T-helper 2 cell treated with Interferon-gamma antibody and Interleukin-4, amounts not matched to agents 100 ng/mL and 5 ng/mL, for 36 hours (primary cell): ENCODE results near the gene ACE. TPM values are rescaled to one million over a fixed set of nuclear protein-coding genes. Genes with fewer than 3 reads are reported as not detected.

Source experiments
- intact Hi-C: fragments of 100-400 bp; cut with micrococcal nuclease; formaldehyde crosslinking; loops from one replicate; pipeline ENCODE4 v1.15.1; 2023
- total RNA-seq: library from RNA; stranded (reverse); gene quantifications from 2 replicates; pipeline ENCODE4 v1.2.3, GENCODE V29; 2022

The ACE gene
- total RNA-seq, result 1.5 and 1.6 TPM in 2 replicates

GRCh38 chr17:63476854-63477479 is at the start of gene ACE:
Gene ACE (plus strand): TSS chr17:63477061. CDS start chr17:63477095, 34 bp downstream.
- intact Hi-C loops, result no loop called here

GRCh38 chr17:63429766-63430165 is 47.1 kb upstream of the ACE start:
- intact Hi-C loops, result loop anchor here (10.0 kb wide), 1 partner anchor 415 kb away; the partner anchor contains the start of gene SMARCD2

GRCh38 chr17:63430223-63430622 is 46.6 kb upstream of the ACE start:
- intact Hi-C loops, result no loop called here

GRCh38 chr17:63431618-63431938 is 45.3 kb upstream of the ACE start:
- intact Hi-C loops, result no loop called here

DNA sequence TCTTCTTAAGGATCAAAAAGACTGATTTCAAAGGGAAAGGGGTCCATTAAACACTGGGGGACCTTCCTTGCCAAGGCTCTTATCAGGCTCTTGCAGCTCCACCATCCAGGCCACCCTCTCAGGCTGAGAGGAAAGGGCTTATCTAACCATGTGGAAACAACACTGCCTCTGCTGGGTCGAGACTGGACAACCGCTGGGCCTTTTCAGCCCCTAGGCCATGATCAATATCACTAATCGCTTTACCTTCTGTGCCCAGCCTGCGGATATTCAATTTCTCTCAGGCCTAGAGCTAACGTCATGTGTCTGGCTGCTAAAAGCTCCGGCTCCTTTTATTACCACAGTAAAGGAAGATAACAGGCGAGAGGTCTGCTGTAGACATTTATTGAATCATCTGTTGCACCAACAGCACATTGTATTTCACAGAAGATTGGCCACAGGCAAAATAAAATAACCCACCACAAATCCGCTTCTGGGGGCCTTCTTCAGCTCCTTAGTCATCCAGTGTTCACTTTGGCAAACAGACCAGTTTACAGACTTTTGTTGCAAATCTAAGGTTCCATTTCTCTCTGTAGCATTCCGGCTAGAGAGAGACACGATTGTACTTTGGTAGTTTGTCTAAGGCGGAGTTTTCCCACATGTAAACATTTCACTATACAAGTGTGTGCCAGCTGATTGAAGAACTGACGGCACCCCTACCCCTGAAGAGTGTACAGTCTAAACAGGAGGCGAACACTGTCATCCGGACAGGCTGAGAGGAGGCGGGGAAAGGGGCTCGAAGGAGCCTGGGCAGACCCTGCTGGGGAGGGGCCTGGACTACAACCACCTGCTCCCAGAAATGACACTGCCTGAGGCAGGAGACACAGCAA is 44.7 kb upstream of the ACE start:
- intact Hi-C loops, result no loop called here

DNA sequence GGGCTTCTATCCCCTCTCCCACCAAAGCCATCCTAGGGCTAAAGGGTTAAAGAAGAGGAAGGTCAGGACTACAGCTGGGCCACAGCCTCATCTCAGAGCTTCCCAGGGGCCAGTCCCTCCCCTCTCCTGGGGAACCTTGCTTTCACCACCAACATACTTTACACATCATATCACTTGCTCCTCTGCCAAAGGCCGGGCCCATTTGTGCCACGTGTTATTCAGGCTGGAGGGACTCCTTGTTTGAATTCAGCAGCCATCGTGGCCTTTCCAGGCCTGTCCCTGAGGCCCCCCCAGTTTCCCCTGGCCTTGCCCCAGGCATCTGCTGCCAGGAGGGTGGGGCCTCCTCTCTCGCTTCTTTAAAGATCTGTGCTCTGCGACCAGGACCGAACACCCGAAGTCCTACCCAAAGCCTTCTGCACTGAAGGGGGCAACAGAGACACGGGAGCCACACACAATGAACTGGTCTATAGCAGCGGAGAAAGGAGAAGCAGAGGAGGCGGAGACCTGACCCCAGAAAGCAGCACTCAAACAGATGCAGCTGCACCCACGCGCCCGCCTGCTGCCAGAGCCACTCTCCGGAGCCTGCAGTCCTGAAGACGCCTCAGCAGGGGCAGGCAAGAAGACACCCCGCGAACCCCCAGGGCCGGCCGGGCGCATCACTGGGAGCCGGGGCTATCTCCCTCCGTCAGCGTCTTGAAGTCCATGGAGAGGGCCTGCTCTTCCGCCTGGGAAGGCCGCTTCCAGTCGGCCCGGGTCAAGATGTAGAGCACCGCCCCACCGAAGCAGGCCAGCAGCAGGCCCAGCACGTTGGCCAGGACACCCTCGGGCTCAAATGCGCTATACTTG is 42.9 kb upstream of the ACE start:
- intact Hi-C loops, result no loop called here

DNA sequence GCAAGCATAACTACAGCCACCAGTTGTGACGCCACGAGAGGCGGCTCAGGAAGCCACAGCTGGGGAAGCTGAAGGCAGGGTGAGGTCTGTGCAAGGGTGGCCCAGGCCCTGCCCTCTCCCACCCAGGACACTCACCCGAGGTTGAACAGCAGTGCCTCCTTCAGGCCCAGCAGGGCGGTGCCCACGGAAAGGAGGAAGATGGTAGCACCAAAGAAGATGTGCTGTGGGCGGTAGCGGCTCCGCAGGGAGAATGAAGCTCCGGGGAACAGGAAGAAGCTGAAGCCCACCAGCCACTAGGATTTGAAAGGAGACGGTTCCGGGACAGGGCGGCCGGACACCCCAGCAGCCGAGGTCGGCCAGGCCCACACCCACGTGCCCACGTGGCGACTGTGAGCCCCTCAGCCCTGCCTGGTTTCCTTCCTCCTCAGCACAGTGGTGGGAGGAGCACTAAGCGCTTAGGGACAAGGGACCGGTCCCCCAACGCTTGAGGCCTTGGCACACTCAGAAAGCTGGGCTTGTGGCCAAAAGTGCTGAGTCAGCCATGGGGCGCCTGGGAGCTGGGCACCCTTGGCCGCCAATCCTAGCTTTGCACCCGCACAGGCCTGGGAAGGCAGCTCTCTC is 41.8 kb upstream of the ACE start:
- intact Hi-C loops, result loop anchor here (5.0 kb wide), 1 partner anchor 262 kb away; no protein-coding TSS in a partner anchor

DNA sequence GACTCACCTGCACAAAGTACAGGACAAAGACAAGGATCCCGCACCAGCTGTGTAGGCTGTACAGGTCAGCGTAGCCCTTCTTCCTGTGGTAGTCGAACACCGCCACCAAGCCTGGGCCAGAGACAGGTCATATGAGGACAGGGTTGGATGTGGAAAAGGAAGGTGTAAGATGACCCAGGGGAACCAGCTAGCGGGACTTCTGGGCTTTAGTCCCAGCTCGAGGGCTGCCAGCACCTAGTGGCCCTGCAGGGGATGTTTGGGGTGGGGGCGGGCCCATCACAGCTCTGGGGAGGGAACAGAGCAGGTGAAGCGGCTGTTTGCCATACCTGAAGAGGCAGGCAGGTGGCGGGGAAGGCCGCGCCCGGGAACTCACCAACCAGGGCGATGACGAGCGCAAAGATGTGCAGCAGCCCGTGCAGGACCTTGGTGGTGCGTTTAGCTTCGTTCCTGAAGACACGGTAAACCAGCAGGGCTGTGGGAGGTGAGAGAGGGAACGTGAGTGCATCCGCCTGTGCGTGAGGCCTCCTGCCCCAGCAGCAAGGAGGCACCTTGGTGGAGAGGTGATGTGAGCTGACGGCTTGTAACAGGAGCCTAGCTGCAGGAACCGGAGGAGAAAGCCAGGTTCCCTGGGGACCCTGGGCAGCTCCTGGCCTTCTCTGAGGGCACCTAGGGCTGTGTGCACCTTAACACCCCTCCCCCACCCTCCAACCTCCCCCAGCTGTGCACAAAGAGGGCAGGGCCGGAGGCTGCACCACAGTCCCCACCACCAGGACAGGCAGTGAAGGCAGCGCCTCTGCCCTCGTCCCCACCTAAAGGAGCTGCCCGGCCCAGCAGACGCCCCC is 41.0 kb upstream of the ACE start:
- intact Hi-C loops, result loop anchor here (5.0 kb wide), 1 partner anchor 261 kb away; no protein-coding TSS in a partner anchor

DNA sequence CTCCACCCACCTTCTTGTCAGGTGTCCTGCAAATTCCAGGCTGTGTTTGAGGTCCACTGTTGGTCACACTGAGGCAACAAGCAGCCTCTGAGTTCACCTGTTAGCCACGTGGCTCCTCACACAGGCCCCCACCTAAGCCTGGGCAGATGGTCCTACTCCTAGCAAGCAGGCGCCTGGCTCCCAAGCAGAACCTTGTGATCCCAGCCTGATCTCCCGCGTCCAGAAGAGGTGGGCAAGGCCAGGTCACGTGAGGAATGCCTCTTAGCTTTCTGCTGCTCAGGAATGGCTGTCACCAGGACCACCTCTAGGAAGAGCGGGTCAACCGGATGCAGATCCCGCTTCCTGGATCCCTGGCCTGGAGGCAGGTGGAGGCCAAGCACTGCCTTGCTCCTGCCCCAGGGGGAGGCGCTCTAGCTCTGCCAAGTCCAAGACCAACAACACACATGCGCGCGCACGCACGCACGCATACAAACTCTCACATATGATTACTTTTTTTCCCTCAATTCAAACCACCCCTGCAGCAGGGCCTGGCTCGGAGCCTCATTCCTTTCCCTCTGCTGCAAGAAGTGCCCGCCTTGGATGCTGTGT is 40.2 kb upstream of the ACE start:
- intact Hi-C loops, result loop anchor here (5.0 kb wide), 1 partner anchor 261 kb away; no protein-coding TSS in a partner anchor

- intact Hi-C loops, result loop anchor here (5.0 kb wide), 1 partner anchor 260 kb away; no protein-coding TSS in a partner anchor
These were observed 39.4 kb upstream of the ACE start for GRCh38 chr17:63437287-63438091.

DNA sequence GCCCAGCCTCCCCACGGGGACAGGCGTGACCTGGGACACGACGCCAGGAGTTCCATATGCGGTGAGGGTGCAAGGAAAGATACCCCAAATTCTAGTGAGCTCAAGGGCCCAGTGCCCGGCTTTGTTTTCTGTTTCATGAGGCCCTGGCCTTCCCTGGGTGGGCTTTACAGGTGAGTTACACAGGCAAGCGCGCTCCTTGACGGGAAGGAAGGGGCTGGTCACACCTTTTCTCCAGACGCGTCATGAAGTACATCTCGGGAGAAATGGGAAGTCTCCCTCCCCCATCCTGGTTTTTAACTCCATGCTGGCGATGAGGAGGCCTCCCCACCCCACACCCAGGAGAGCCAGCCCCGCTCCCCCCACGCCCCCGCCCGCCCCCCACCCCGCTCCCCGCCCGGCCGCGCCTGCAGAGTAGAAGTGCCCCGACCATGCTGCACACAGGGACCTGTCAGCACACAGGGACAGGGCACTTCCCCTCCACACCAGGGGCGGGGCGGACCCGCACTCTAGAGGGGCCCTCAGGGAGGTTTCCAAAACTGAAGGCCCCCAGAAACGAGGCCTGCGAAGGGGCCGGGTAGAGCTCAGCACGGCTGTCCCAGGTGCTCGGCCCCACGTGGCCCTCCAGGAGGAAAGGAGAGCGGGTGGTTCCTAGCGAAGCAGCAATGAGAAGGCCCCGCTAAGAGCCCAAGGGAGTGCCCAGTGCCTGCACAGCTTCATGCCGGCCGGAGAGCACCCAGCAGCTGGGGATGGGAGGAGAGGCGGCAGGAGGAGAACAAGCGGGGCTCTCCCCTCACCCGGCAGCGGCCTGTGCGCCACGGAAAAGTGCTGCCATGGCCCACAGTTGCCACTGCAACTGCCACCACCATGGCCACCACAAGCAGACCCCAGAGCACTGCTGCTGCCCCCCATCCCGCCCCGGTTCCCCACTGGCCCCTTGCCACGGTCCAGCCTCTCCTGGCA is 38.5 kb upstream of the ACE start:
- intact Hi-C loops, result loop anchor here (5.0 kb wide), 1 partner anchor 259 kb away; no protein-coding TSS in a partner anchor

DNA sequence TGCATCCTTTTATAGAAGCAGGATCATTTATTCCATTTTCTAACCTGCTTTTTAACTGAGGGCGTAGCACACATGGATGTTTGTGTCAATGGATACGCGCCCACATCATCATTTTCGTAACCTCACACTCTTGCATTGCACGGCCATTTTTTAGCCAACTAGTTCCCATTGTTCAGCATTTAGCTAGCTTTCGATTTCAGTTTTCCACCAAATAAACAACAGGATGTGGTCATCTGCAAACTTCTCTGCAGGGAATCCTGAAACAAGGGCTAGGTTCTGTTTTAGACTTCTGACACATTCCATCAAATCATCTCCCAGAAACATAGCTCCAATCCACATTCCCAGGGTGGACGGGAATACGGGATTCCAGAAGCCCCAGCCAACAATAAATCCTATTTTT is 37.2 kb upstream of the ACE start:
- intact Hi-C loops, result loop anchor here (5.0 kb wide), 1 partner anchor 258 kb away; no protein-coding TSS in a partner anchor

GRCh38 chr17:63440127-63440769 is 36.6 kb upstream of the ACE start:
- intact Hi-C loops, result no loop called here

DNA sequence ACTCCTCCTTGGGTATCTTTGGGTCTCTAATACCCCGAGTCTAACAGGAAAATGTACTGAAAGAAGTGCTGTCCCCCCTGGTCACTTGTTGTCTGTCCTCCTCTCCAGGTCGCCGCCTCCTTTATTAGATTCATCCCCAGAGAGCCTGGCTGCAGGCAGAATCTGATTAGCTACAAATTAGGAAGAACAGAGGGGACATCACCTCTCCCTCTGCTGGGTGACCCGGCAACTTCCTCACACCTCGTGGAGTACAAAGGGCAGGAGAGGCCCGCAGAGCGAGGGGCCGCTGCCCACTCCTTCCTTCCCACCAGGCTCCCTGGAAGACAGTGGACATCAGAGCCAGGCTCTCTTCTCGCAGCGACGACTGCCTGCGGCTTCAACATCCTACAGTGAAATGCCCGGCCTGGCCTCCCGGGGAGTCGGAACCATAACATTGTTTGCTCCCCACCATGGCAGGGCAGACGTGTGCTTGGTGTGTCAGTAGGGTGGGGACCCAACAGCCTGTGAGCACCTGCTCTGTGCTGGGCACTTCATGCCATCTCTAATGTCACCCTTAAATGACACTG is 36.0 kb upstream of the ACE start:
- intact Hi-C loops, result no loop called here

DNA sequence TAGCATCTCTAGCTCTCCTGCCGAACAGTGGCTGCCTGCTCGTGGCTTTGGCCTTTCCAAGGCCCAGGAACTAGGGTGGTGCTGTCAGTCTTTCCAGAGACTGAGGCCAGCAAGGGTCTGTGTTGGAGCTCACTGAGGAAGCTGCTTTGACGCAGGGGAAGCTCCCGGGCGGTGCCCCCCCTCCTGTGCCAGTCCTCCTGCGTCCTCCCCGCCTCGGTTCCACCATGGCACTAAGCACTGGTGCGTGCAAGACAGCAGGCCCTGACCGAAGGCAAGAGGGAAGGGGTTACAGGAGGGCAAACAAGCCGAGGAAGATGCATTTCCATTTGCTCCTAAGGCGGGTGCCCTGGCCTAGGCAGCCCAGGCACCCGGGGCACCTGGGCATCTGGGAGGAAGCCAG is 35.2 kb upstream of the ACE start:
- intact Hi-C loops, result no loop called here

DNA sequence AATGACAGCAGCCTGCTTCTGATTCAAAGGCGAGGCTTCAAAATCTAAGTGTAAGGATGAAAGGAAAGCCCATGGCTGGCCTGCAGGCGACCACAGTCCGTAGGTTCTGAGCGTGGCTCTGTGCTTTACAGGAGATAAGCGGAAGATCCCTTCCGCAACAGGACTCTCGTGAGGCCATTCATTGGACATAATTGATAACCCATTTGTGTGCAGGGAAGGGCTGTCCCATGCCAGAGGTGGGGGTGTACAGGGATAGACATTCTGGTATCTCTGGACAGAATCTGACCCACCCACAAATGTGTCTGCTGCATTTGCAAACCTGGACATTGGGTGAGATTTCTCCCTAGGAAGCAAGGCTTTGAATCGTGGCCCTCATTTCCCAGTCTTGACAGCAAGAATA is 34.8 kb upstream of the ACE start:
- intact Hi-C loops, result no loop called here

DNA sequence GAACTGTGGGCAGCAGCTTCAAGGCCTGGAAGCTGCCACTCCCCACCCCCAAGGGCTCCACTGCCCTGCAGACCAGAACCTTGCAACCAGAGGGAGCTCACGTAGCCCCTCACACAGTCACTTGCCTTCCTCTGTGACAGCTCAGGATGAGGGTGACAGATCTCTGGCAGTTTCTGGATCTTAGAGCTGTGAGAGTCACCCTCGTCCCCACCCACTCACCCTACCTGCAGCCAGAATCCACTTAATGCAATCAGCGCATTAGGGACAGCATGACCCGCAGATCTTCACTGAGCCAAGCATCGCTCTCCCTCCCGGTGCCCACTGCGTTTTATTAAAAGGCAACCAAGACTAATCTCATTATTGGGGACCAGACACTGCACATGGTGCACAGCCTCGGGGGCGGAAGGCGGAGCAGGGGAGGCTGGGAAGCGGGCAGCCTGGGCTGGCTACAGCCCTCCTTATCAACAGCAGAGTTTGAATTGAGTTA is 34.3 kb upstream of the ACE start:
- intact Hi-C loops, result no loop called here
